Transverse colon (tissue), 4 donors: ENCODE results near the gene CACTIN.

Experiments used
- CTCF ChIP-seq, 5 experiments: fragments of 200-600 bp in 3 of 5; fragments of 450-650 bp in 2 of 5; sonication (generic) in 3 of 5; IDR thresholded peaks; 1 replicate in 2 of 5; 2 replicates in 3 of 5; pipeline ENCODE4 v1.5.1; 2016 to 2017; ENCODE audit warnings: antibody characterized with exemption in 5 of 5, inconsistent platforms in 3 of 5, mild to moderate bottlenecking in 2 of 5, moderate library complexity in 1 of 5
- EP300 ChIP-seq: sonication (generic); formaldehyde crosslinking; IDR thresholded peaks from one replicate; pipeline ENCODE4 v1.6.1; 2017; ENCODE audit warnings: antibody characterized with exemption, low read depth
- POLR2A ChIP-seq: fragments of 450-650 bp; IDR thresholded peaks from one replicate; pipeline ENCODE4 v1.6.1; 2016; ENCODE audit warnings: antibody characterized with exemption, mild to moderate bottlenecking, moderate library complexity
- POLR2AphosphoS5 ChIP-seq, 3 donors: sonication (generic); formaldehyde crosslinking; IDR thresholded peaks; one replicate each; pipeline ENCODE4 v1.6.1; 2016; ENCODE audit warnings: antibody characterized with exemption in 3 of 3

GRCh38 chr19:3593156-3593555, 33.4 kb downstream of the CACTIN start:
- TF ChIP-seq POLR2A = no peak
- no peak for TF ChIP-seq CTCF (IDR thresholded peaks at IDR 0.05)
- TF ChIP-seq POLR2AphosphoS5 (IDR thresholded peaks at IDR 0.05) = no peak
- no peak for TF ChIP-seq EP300
